DOHH2 (cell line): Measurements from ENCODE around the gene KANK3.

ENCODE experiments used
- EZH2phosphoT487 ChIP-seq: fragments of 200-600 bp; sonication (generic); IDR thresholded peaks from 2 replicates; pipeline ENCODE4 v1.6.1; 2017; ENCODE audit warnings: borderline replicate concordance, mild to moderate bottlenecking, antibody characterized with exemption, low read length, moderate library complexity, mixed read lengths
- TF ChIP-seq, protein P1 (sequence below): fragments of 200-600 bp; sonication (generic); IDR thresholded peaks from one replicate; pipeline ENCODE4 v1.5.1; 2014; ENCODE audit warnings: antibody characterized with exemption, mild to moderate bottlenecking, low read depth, low read length; ENCODE audit not compliant: poor library complexity, severe bottlenecking

GRCh38 chr19:8310342-8311055, 32.6 kb downstream of the KANK3 start:
- TF ChIP-seq, protein P1, sequence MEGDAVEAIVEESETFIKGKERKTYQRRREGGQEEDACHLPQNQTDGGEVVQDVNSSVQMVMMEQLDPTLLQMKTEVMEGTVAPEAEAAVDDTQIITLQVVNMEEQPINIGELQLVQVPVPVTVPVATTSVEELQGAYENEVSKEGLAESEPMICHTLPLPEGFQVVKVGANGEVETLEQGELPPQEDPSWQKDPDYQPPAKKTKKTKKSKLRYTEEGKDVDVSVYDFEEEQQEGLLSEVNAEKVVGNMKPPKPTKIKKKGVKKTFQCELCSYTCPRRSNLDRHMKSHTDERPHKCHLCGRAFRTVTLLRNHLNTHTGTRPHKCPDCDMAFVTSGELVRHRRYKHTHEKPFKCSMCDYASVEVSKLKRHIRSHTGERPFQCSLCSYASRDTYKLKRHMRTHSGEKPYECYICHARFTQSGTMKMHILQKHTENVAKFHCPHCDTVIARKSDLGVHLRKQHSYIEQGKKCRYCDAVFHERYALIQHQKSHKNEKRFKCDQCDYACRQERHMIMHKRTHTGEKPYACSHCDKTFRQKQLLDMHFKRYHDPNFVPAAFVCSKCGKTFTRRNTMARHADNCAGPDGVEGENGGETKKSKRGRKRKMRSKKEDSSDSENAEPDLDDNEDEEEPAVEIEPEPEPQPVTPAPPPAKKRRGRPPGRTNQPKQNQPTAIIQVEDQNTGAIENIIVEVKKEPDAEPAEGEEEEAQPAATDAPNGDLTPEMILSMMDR = no peak
- no peak for TF ChIP-seq EZH2phosphoT487
